HepG2 (cell line): ENCODE measurements around the gene SNAP25. TPM values are rescaled to one million over a fixed set of nuclear protein-coding genes. Genes with fewer than 3 reads are reported as not detected.

Source experiments
- AHR ChIP-seq: IDR thresholded peaks from 2 replicates; pipeline ENCODE4 v1.6.1; 2018; ENCODE audit warnings: missing genetic modification reagents, missing compliant biosample characterization
- AKAP8 ChIP-seq: sonication (generic); formaldehyde crosslinking; IDR thresholded peaks from 2 replicates; pipeline ENCODE4 v1.5.1; 2020; ENCODE audit warnings: mild to moderate bottlenecking, missing genetic modification reagents
- ATF4 ChIP-seq, 2 experiments: fragments of 450-650 bp in 1 of 2; sonication (generic) in 1 of 2; formaldehyde crosslinking; IDR thresholded peaks; 2 replicates each; pipeline versions ENCODE4 v1.5.0 to v1.8.0; 2020 to 2022; ENCODE audit warnings: mild to moderate bottlenecking in 1 of 2, missing genetic modification reagents in 1 of 2
- EZH2 ChIP-seq: conservative IDR thresholded peaks from 2 replicates; pipeline ENCODE4 v1.6.1; 2012; ENCODE audit warnings: mild to moderate bottlenecking, low read depth, low read length, moderate library complexity
- GABPB1 ChIP-seq: IDR thresholded peaks from 2 replicates; pipeline ENCODE4 v1.6.1; 2016; ENCODE audit warnings: mild to moderate bottlenecking, missing genetic modification reagents, moderate library complexity, missing compliant biosample characterization
- HNRNPLL ChIP-seq: fragments of 200-400 bp; formaldehyde crosslinking; IDR thresholded peaks from 2 replicates; pipeline ENCODE4 v1.6.1; 2017; ENCODE audit warnings: mild to moderate bottlenecking, low read depth, low read length; ENCODE audit not compliant: poor library complexity, severe bottlenecking
- JUNB ChIP-seq: sonication (generic); formaldehyde crosslinking; IDR thresholded peaks from 2 replicates; pipeline ENCODE4 v1.8.0; 2022; ENCODE audit warnings: missing genetic modification reagents, mild to moderate bottlenecking, borderline replicate concordance
- KLF12 ChIP-seq: sonication (generic); formaldehyde crosslinking; IDR thresholded peaks from 2 replicates; pipeline ENCODE4 v1.4.0; 2020; ENCODE audit warnings: missing genetic modification reagents, borderline replicate concordance
- MTERF4 ChIP-seq: sonication (generic); formaldehyde crosslinking; IDR thresholded peaks from 2 replicates; pipeline ENCODE4 v1.8.0; 2023; ENCODE audit warnings: mild to moderate bottlenecking, missing genetic modification reagents
- NCOA2 ChIP-seq: sonication (generic); formaldehyde crosslinking; IDR thresholded peaks from 2 replicates; pipeline ENCODE4 v1.8.0; 2022; ENCODE audit warnings: inconsistent platforms
- NR3C1 ChIP-seq: sonication (generic); formaldehyde crosslinking; IDR thresholded peaks from 2 replicates; pipeline ENCODE4 v1.4.0; 2020; ENCODE audit warnings: missing genetic modification reagents
- PHF5A ChIP-seq: IDR thresholded peaks from one replicate; pipeline ENCODE4 v1.6.1; 2018; ENCODE audit warnings: low read depth, missing genetic modification reagents; ENCODE audit not compliant: unreplicated experiment
- RAD21 ChIP-seq: fragments of 450-650 bp; formaldehyde crosslinking; IDR thresholded peaks from 2 replicates; pipeline ENCODE4 v1.5.0; 2020; ENCODE audit warnings: mild to moderate bottlenecking
- RFX3 ChIP-seq: IDR thresholded peaks from 2 replicates; pipeline ENCODE4 v1.6.1; 2016; ENCODE audit warnings: missing biosample characterization, missing genetic modification reagents
- USF2 ChIP-seq, 2 experiments: sonication (generic) in 1 of 2; formaldehyde crosslinking in 1 of 2; IDR thresholded peaks; 2 replicates each; pipeline versions ENCODE4 v1.5.1 to v1.6.1; 2011 to 2020; ENCODE audit warnings: borderline replicate concordance in 1 of 2, low read depth in 1 of 2, low read length in 1 of 2, mild to moderate bottlenecking in 1 of 2, missing genetic modification reagents in 1 of 2, moderate library complexity in 1 of 2
- ZFP36 ChIP-seq: fragments of 150-350 bp; IDR thresholded peaks from 2 replicates; pipeline ENCODE4 v1.6.1; 2018; ENCODE audit warnings: borderline replicate concordance, low read length, low read depth; ENCODE audit not compliant: partially characterized antibody
- ZFP90 ChIP-seq: sonication (generic); formaldehyde crosslinking; IDR thresholded peaks from 2 replicates; pipeline ENCODE4 v1.8.0; 2022; ENCODE audit warnings: missing genetic modification reagents, mild to moderate bottlenecking, inconsistent platforms, borderline replicate concordance
- ZFP91 ChIP-seq: sonication (generic); formaldehyde crosslinking; IDR thresholded peaks from 2 replicates; pipeline ENCODE4 v1.9.0; 2022; ENCODE audit warnings: missing genetic modification reagents, mild to moderate bottlenecking, borderline replicate concordance
- ZNF562 ChIP-seq: sonication (generic); formaldehyde crosslinking; IDR thresholded peaks from 2 replicates; pipeline ENCODE4 v1.8.0; 2022; ENCODE audit warnings: missing genetic modification reagents, borderline replicate concordance
- ZNF75D ChIP-seq: sonication (generic); formaldehyde crosslinking; IDR thresholded peaks from 2 replicates; pipeline ENCODE4 v1.8.1; 2023; ENCODE audit warnings: missing genetic modification reagents, mild to moderate bottlenecking, borderline replicate concordance
- ZNF883 ChIP-seq: sonication (generic); formaldehyde crosslinking; IDR thresholded peaks from 2 replicates; pipeline ENCODE4 v1.5.1; 2020; ENCODE audit warnings: mild to moderate bottlenecking, missing genetic modification reagents; ENCODE audit errors: not compliant biosample characterization
- polyA plus RNA-seq, 8 experiments: library from polyadenylated mRNA; depleted of rRNA in 3 of 8; stranded (reverse) in 7 of 8; unstranded in 1 of 8; fragments of >200 nt; fragmentation: Illumina TruSeq in 4 of 8; extraction: Trizol in 4 of 8; gene quantifications; 2 replicates each; pipeline versions ENCODE4 v1.2.1 to v1.2.3, GENCODE V29; 2011 to 2016; ENCODE audit warnings: low read depth in 4 of 8, missing spikeins in 1 of 8, mixed read lengths in 1 of 8; ENCODE audit not compliant: insufficient read depth in 1 of 8
- total RNA-seq, 5 experiments: library from RNA; depleted of rRNA; stranded (reverse); fragments of >200 nt; fragmentation: Illumina TruSeq; extraction: Trizol; gene quantifications; 2 replicates each; pipeline ENCODE4 v1.2.3, GENCODE V29; 2016; ENCODE audit warnings: low read depth in 1 of 5

The SNAP25 gene
- total and polyA plus RNA-seq, 2 of the 13 experiments (the other 11 are each of a cell fraction or from before 2014, with no cell fraction given), result not detected

- TF ChIP-seq EZH2 (no peak), NR3C1 (CRISPR knock-in tag) (no peak), ZNF562 (no peak), ATF4 (CRISPR knock-in tag; IDR thresholded peaks at IDR 0.05) (peak in 1 of 2 experiments; percentile 95; a peak in 2 of 4 replicates), PHF5A (peak; percentile 90), MTERF4 (CRISPR knock-in tag) (no peak), JUNB (CRISPR knock-in tag) (no peak), ZNF883 (no peak), AKAP8 (CRISPR knock-in tag) (0 out of 2 replicates have a peak, but pooled peaks have one; percentile 41), NCOA2 (peak; percentile 95), GABPB1 (no peak; the same call in 1 of the 2 replicates), HNRNPLL (no peak), KLF12 (CRISPR knock-in tag) (peak; percentile 86; the same call in 1 of the 2 replicates), RFX3 (no peak; the same call in 1 of the 2 replicates), USF2 (IDR thresholded peaks at IDR 0.05; ENCODE audit: low read depth, low read length) (no peak), USF2 (CRISPR knock-in tag; IDR thresholded peaks at IDR 0.05; ENCODE audit: borderline replicate concordance) (no peak), AHR (CRISPR knock-in tag) (no peak; the same call in 1 of the 2 replicates), ZFP91 (CRISPR knock-in tag) (no peak), ZNF75D (CRISPR knock-in tag) (no peak), ZFP36 (peak; percentile 56), ZFP90 (no peak), RAD21 (CRISPR knock-in tag) (no peak)
Observed at GRCh38 chr20:10263385-10264165, 44.9 kb downstream of the SNAP25 start (continued).
